GM18526 (cell line): Measurements from ENCODE around the gene GGT5.

Experiments
- POLR2A ChIP-seq: IDR thresholded peaks from 3 replicates; pipeline ENCODE4 v1.6.1; 2011; ENCODE audit not compliant: insufficient read length; ENCODE audit errors: extremely low read depth

The GGT5 gene

GRCh38 chr22:24236656-24237055, 8.2 kb downstream of the GGT5 start:
- TF ChIP-seq POLR2A = no peak

DNA sequence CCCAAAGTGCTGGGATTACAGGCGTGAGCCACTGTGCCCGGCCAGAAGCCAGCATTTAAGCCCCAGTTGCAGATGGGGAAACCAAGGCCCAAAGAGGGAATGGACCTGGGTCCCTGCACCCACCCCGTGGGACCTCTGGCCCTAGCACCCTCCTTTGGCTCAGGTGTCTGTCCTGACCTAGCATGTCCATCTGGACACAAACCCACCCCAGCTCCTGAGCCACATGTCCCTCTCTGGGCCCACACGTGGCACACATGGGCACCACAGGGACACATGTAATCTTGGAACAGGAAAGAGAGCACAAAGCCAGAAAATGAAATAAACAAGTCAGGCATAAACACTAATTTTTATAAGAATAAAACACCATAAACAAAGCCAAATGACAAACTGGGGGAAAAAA, 9.6 kb downstream of the GGT5 start:
- no peak for TF ChIP-seq POLR2A

DNA sequence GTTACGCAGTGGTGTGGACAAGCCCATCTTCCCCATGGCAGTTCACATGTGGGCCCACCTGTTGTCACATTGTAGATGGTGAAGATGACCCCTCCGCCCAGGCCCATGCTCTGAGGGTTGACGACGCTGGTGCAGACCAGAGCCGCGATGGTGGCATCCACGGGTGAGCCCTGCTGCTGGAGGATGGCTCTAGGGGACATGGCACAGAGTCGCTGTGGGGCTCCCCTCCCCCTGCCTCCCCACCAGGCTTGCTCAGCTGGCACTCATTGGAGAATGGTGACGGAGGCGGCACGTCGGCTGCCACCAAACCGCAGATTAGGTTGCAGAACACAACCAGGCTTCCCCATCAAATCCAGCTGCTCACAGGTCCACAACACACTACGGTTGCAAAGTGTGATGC, 11.1 kb downstream of the GGT5 start:
- no peak for TF ChIP-seq POLR2A

DNA sequence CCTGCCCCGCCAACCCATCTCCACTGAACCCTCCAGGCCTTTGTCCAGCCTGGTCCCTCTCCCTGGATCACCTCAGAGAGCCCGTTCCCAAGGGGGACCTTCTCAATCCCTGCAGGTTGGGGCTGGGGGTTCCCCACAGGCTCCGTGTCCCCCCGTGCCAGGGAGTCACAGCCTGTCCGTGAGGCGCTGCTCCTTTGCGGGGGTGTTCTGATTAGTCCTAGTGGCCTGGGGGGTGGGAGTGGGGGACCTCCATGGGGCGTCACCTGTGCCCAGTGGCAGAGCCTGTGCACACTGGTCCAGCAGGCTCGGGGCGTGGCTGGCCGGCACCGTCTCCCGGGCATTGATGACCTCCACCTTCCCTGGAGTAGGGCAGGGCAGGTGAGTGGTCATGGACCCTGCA, 11.6 kb downstream of the GGT5 start:
- TF ChIP-seq POLR2A = no peak

DNA sequence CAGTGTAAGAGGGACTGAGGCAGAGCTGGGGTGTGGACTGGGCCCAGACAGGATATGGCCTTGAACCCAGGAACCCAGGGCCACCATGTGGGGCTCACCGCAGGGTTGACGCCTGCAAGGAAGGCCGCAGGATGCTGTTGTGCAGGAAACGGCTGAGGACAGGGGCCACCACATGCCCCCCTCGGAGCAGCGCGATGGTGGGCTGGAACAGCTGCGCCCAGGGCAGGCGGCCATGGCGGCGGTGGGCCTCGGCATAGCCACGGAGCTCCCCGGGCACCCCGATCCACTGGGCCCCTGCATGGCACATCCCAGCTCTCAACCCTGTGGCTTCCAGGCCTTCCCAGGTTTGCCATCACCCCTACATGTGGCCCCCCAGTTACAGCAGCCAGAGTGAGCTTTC, 12.2 kb downstream of the GGT5 start:
- no peak for TF ChIP-seq POLR2A

DNA sequence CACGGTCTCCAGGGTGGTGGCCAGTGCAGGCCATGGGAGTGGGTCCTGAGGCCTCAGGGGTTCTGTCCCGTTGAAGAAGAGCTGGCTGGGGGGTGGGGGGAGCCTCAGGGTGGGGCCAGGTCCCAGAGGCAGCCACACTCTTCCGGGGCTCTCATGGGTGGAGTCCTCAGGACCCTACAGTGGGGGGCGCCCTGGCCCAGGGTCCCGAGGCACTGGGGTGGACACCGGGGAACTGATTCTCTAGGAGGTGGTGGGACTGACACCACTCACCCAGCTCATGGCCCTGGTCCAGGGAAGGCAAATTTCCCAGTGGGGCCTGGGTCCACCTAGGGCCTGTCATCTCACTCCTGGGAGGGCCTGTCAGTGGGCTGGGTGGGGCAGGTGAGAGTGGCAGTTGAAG, 12.8 kb downstream of the GGT5 start:
- TF ChIP-seq POLR2A = no peak

DNA sequence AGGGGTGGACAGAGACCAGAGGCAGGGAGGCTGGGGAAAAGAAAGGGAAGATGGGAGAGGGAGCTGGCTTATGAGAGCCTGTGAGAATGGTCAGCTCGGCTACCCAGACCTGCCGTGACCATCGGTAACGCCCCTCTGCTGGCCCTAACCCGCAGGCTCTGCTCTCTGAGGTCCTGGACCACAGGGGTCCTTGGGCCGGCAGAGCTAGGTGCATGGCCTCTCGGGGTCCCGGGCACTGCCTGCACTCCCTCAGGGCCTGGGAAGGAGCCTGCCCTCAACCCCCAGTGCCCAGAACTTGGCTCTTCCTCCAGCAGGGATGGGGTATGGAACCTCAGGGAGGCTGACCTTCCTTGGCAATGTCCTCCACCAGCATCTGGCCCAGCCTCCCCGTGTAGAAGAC, 13.2 kb downstream of the GGT5 start:
- no peak for TF ChIP-seq POLR2A

GRCh38 chr22:24230911-24231656, 13.8 kb downstream of the GGT5 start:
- no peak for TF ChIP-seq POLR2A

DNA sequence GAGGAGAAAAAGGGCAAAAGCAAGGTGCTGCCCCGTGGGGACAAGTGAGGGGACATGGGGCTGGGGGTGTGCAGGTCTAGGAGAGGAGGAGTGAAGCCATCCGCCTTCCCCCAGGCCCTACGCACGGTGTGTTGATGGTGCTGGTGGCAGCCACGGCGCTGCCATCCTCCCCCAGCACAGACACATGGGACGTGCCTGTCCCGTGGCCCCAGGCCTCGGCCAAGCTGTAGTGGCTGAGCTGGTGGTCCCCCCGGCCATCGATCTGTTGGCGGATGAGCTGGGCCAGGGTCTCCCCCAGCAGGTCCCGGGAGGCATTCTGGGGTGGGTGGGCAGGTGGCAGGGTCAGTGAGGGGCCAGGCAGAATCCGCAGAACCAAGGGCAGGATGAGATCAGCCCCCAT, 18.9 kb downstream of the GGT5 start:
- no peak for TF ChIP-seq POLR2A

GRCh38 chr22:24225044-24225601, 19.8 kb downstream of the GGT5 start:
- TF ChIP-seq POLR2A = no peak

- TF ChIP-seq POLR2A = no peak
Measured at GRCh38 chr22:24224468-24224867, 20.4 kb downstream of the GGT5 start.

GRCh38 chr22:24219750-24220149, 25.1 kb downstream of the GGT5 start:
- TF ChIP-seq POLR2A = no peak

DNA sequence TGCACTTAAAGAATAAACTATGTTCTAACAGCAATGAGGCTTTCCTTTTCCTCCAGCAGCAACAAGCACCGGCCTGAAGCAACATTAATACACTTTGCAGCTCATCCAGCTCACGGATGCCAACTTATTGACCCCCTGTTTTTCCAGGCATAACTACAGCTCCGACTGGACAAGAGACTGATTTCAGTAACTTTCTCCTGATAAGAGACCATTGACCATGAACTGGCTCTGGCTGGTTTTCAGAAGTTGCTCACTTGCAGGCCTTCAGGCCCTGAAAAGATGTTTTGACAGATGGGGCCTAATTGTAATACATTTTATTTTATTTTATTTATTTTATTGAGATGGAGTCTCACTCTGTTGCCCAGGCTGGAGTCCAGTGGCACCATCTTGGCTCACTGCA, 27.5 kb downstream of the GGT5 start:
- no peak for TF ChIP-seq POLR2A

DNA sequence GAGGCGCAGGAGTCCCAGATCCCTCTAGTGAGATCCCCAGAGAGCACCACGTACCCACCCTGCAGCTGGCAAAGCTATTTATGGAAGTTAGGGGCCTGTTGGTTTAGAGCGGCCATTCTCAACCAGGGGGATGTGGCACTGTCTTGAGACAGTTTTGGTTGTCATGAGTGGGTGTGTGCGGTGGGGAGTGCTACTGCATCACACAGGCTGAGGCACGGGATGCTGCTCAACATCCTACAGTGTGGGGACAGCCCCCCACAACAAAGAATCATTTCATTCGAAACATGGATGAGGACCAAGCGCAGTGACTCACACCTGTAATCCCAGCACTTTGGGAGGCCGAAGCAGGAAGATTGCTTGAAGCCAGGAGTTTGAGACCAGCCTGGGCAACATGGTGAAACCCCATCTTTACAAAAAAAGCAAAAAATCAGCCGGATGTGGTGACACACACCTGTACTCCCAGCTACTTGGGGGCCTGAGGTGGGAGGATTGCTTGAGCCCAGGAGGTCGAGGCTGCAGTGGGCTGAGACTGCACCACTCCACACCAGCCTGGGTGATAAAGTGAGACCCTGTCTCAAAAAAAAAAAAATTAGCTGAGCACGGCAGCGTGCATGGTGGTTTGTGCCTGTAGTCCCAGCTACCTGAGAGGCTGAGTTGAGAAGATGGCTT, 28.2 kb downstream of the GGT5 start:
- no peak for TF ChIP-seq POLR2A

GRCh38 chr22:24214467-24215285, 30.2 kb downstream of the GGT5 start:
- no peak for TF ChIP-seq POLR2A

DNA sequence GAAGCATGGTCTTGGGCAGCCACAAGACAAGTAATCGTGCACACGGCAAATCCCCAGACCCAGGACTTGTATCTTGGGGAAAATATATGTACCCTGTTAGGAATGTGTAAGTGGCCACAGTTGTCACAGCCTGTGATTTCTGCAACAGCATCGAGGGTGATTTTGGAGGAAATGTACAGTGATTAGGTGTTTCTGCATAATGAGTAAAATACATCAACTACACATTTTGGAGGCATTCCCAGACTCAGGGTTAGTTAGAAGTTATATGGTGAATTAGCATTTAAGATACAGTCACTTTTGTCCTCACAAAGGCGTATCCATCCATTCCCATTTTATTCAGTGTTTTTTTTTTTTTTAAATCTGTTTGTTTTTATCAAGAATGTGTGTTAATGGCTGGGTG, 35.2 kb downstream of the GGT5 start:
- TF ChIP-seq POLR2A = no peak
